GM23338 (cell line): ENCODE results near the gene PECR. TPM values are rescaled to one million over a fixed set of nuclear protein-coding genes. Genes with fewer than 3 reads are reported as not detected.

ENCODE experiments used
- ATAC-seq: fragments of 200-7000 bp; cut with Tn5 transposase; 3 replicates; pipeline ENCODE4 v1.9.1; 2020
- DNase-seq: peaks from one replicate; pipeline ENCODE4 v3.0.0-alpha.2; 2015; ENCODE audit warnings: low spot score
- H2AFZ ChIP-seq: fragments of 200-600 bp; sonication (generic); 2 replicates; pipeline ENCODE4 v1.8.0; 2016; ENCODE audit warnings: antibody characterized with exemption, mild to moderate bottlenecking, moderate library complexity
- H3F3A ChIP-seq: fragments of 200-600 bp; sonication (generic); replicated peaks from 2 replicates; pipeline ENCODE4 v1.8.0; 2017; ENCODE audit warnings: antibody characterized with exemption, mixed run types, low read depth
- H3K27ac ChIP-seq: fragments of 200-600 bp; sonication (generic); 2 replicates; pipeline ENCODE4 v1.6.1; 2016; ENCODE audit warnings: low read depth
- H3K27me3 ChIP-seq: fragments of 200-600 bp; sonication (generic); 2 replicates; pipeline ENCODE4 v1.8.0; 2016; ENCODE audit warnings: mild to moderate bottlenecking, mixed run types, moderate library complexity; ENCODE audit not compliant: insufficient read depth
- H3K36me3 ChIP-seq: fragments of 200-600 bp; sonication (generic); 2 replicates; pipeline ENCODE4 v1.8.0; 2016; ENCODE audit warnings: mild to moderate bottlenecking; ENCODE audit not compliant: insufficient read depth
- H3K4me1 ChIP-seq: fragments of 200-600 bp; sonication (generic); 2 replicates; pipeline ENCODE4 v1.8.0; 2016; ENCODE audit warnings: mild to moderate bottlenecking, moderate library complexity; ENCODE audit not compliant: insufficient read depth
- H3K4me2 ChIP-seq: fragments of 200-600 bp; sonication (generic); 2 replicates; pipeline ENCODE4 v1.7.1; 2017; ENCODE audit warnings: mixed run types
- H3K4me3 ChIP-seq: fragments of 200-600 bp; sonication (generic); 2 replicates; pipeline ENCODE4 v1.6.1; 2016; ENCODE audit warnings: mixed run types
- H3K79me2 ChIP-seq: fragments of 200-600 bp; sonication (generic); replicated peaks from 2 replicates; pipeline ENCODE4 v1.8.0; 2017; ENCODE audit warnings: mild to moderate bottlenecking; ENCODE audit not compliant: insufficient read depth
- H3K9me2 ChIP-seq: fragments of 200-600 bp; sonication (generic); 2 replicates; pipeline ENCODE4 v1.8.0; 2017; ENCODE audit not compliant: insufficient read depth
- H4K20me1 ChIP-seq: fragments of 200-600 bp; sonication (generic); replicated peaks from 2 replicates; pipeline ENCODE4 v1.8.0; 2017; ENCODE audit warnings: mild to moderate bottlenecking; ENCODE audit not compliant: insufficient read depth
- H3K27ac Mint-ChIP-seq: 2 replicates; pipeline ENCODE4 v1.8.0; 2020; ENCODE audit warnings: inconsistent platforms, mild to moderate bottlenecking, moderate library complexity, mixed read lengths
- H3K27me3 Mint-ChIP-seq: 3 replicates; pipeline ENCODE4 v1.8.0; 2022; ENCODE audit warnings: low read depth, mild to moderate bottlenecking, moderate library complexity, mixed read lengths, inconsistent platforms; ENCODE audit not compliant: insufficient read depth, poor library complexity
- H3K36me3 Mint-ChIP-seq: 3 replicates; pipeline ENCODE4 v1.8.0; 2021; ENCODE audit warnings: low read depth, mild to moderate bottlenecking, inconsistent platforms, moderate library complexity, mixed read lengths
- H3K4me1 Mint-ChIP-seq: 3 replicates; pipeline ENCODE4 v1.8.0; 2020; ENCODE audit warnings: mild to moderate bottlenecking, inconsistent platforms, mixed read lengths
- H3K4me3 Mint-ChIP-seq: 3 replicates; pipeline ENCODE4 v1.8.0; 2021; ENCODE audit warnings: moderate library complexity, mild to moderate bottlenecking, inconsistent platforms, mixed read lengths
- H3K9me3 Mint-ChIP-seq: 3 replicates; pipeline ENCODE4 v1.8.0; 2020; ENCODE audit warnings: moderate library complexity, mild to moderate bottlenecking, inconsistent platforms, mixed read lengths
- CTCF ChIP-seq, 2 experiments: fragments of 200-600 bp in 1 of 2; sonication (generic) in 1 of 2; conservative IDR thresholded peaks; 2 replicates each; pipeline versions ENCODE4 v1.5.1 to v1.6.1; 2016 to 2017; ENCODE audit warnings: antibody characterized with exemption in 2 of 2, low read depth in 2 of 2, mild to moderate bottlenecking in 2 of 2, moderate library complexity in 1 of 2
- ETS1 ChIP-seq: IDR thresholded peaks from 2 replicates; pipeline ENCODE4 v1.6.1; 2016; ENCODE audit warnings: antibody characterized with exemption
- EZH2 ChIP-seq: fragments of 200-600 bp; sonication (generic); IDR thresholded peaks from one replicate; pipeline ENCODE4 v1.8.0; 2017; ENCODE audit warnings: antibody characterized with exemption, mild to moderate bottlenecking, low read depth; ENCODE audit not compliant: unreplicated experiment
- POLR2AphosphoS5 ChIP-seq: IDR thresholded peaks from 2 replicates; pipeline ENCODE4 v1.6.1; 2016; ENCODE audit warnings: antibody characterized with exemption, low read depth
- REST ChIP-seq: IDR thresholded peaks from one replicate; pipeline ENCODE4 v1.6.1; 2018; ENCODE audit warnings: antibody characterized with exemption; ENCODE audit not compliant: unreplicated experiment
- ZNF114 ChIP-seq: fragments of 250-450 bp; sonication (Bioruptor Pico); IDR thresholded peaks from 2 replicates; pipeline ENCODE4 v1.5.0; 2020; ENCODE audit warnings: mild to moderate bottlenecking, moderate library complexity
- ZNF331 ChIP-seq: fragments of 250-450 bp; sonication (Bioruptor Pico); IDR thresholded peaks from 2 replicates; pipeline ENCODE4 v1.5.0; 2020; ENCODE audit warnings: low read depth, mild to moderate bottlenecking, moderate library complexity
- polyA plus RNA-seq: library from polyadenylated mRNA; unstranded; fragments of >200 nt; fragmentation: Nextera tagmentation; extraction: Ambion mirVana; gene quantifications from 2 replicates; pipeline ENCODE4 v1.2.1, GENCODE V29; 2016
- total RNA-seq: library from RNA; depleted of rRNA; stranded (reverse); fragments of >200 nt; shearing (Covaris generic); gene quantifications from 2 replicates; pipeline ENCODE4 v1.2.3, GENCODE V29; 2014

Gene PECR
- total and polyA plus RNA-seq, 2 experiments from 2014 or later = 12.1 to 15.5 TPM

- TF ChIP-seq REST = no peak
- no peak for TF ChIP-seq CTCF (conservative IDR thresholded peaks at IDR 0.05; ENCODE audit: low read depth in 2 of 2)
- no peak for TF ChIP-seq EZH2
- TF ChIP-seq POLR2AphosphoS5 = no peak
- no peak for TF ChIP-seq ETS1
- TF ChIP-seq ZNF331 (CRISPR knock-in tag) = no peak
- TF ChIP-seq ZNF114 (CRISPR knock-in tag) = no peak
Measured at GRCh38 chr2:216119146-216119545, 37.5 kb upstream of the PECR start (continued).

GRCh38 chr2:216118474-216118873 lies 36.9 kb upstream of the PECR start:
- H3K9me2 ChIP-seq = no peaks in the 10 kb centered on the region
- no peak overlapping the region for H3K4me2 ChIP-seq
- no peak for TF ChIP-seq ETS1
- no peak for TF ChIP-seq EZH2
- H3K27me3 ChIP-seq = no peaks in the 10 kb centered on the region
- Mint-ChIP-seq H3K4me1 (peaks cover 21% of the 10 kb centered on the region), H3K4me3 (no peak overlapping the region), H3K9me3 (no peaks in the 10 kb centered on the region; the same call in 2 of the 3 replicates), H3K36me3 (peaks cover 99% of the 10 kb centered on the region), H3K27me3 (peaks cover 13% of the 10 kb centered on the region), H3K27ac (peak overlapping the region; percentile 54; the same call in 1 of the 2 replicates)
- DNase-seq (no peak), ATAC-seq (no peak)
- peaks cover 15% of the 10 kb centered on the region; the same call in 1 of the 2 replicates for H4K20me1 ChIP-seq
- H3K27ac ChIP-seq = 0 out of 2 replicates have a peak overlapping the region, but pooled peaks have one; percentile 16
- H2AFZ ChIP-seq = no peak overlapping the region
- peaks cover 87% of the 10 kb centered on the region for H3K36me3 ChIP-seq
- peaks cover 7% of the 10 kb centered on the region for H3K4me1 ChIP-seq
- no peak overlapping the region for H3K4me3 ChIP-seq
- H3F3A ChIP-seq = peaks cover 15% of the 10 kb centered on the region
- peaks cover 86% of the 10 kb centered on the region for H3K79me2 ChIP-seq
